Parathyroid adenoma (tissue), 2 donors: ENCODE data around the gene TPPP3.
A peak's percentile ranks its signal among the peaks of the same experiment; 100 is the strongest.

ENCODE experiments used
- H2AFZ ChIP-seq: fragments of 300-600 bp; sonication (generic); one replicate; pipeline ENCODE4 v1.7.0; 2017; ENCODE audit warnings: antibody characterized with exemption, mild to moderate bottlenecking
- H3K27ac ChIP-seq: fragments of 300-600 bp; sonication (generic); one replicate; pipeline ENCODE4 v1.7.0; 2017
- H3K27me3 ChIP-seq: fragments of 300-600 bp; sonication (generic); one replicate; pipeline ENCODE4 v1.7.0; 2017; ENCODE audit warnings: low read length; ENCODE audit not compliant: control insufficient read depth, insufficient read depth
- H3K36me3 ChIP-seq: fragments of 300-600 bp; sonication (generic); one replicate; pipeline ENCODE4 v1.7.0; 2017; ENCODE audit warnings: low read length; ENCODE audit not compliant: control insufficient read depth, insufficient read depth
- H3K4me1 ChIP-seq: fragments of 300-600 bp; sonication (generic); one replicate; pipeline ENCODE4 v1.7.0; 2017; ENCODE audit warnings: control low read depth
- H3K4me2 ChIP-seq: fragments of 300-600 bp; sonication (generic); one replicate; pipeline ENCODE4 v1.7.0; 2017; ENCODE audit warnings: low read length
- H3K4me3 ChIP-seq: fragments of 300-600 bp; sonication (generic); one replicate; pipeline ENCODE4 v1.7.0; 2017; ENCODE audit warnings: low read depth, low read length
- H3K79me2 ChIP-seq: fragments of 300-600 bp; sonication (generic); one replicate; pipeline ENCODE4 v1.7.0; 2017; ENCODE audit warnings: control low read depth
- H3K9ac ChIP-seq: fragments of 300-600 bp; sonication (generic); one replicate; pipeline ENCODE4 v1.7.0; 2017; ENCODE audit warnings: mild to moderate bottlenecking
- H3K9me3 ChIP-seq: fragments of 300-600 bp; sonication (generic); one replicate; pipeline ENCODE4 v1.7.0; 2017; ENCODE audit warnings: low read length; ENCODE audit not compliant: control insufficient read depth
- CTCF ChIP-seq: fragments of 300-600 bp; sonication (generic); IDR thresholded peaks from one replicate; pipeline ENCODE4 v1.7.0; 2017; ENCODE audit warnings: antibody characterized with exemption, mild to moderate bottlenecking
- donor health status: primary hyperparathyroidism.

The TPPP3 gene

GRCh38 chr16:67430977-67431774 is 37.9 kb upstream of the TPPP3 start, which contains the start of gene HSD11B2:
Gene HSD11B2, plus strand, starts transcription at chr16:67431121. Its CDS starts 128 bp downstream, at chr16:67431249.
- H3K4me3 ChIP-seq, result peak within 1 kb of the TSS; percentile 48
- H3K4me1 ChIP-seq, result peaks cover 13% of the 10 kb centered on the region
- H2AFZ ChIP-seq, result peak within 1 kb of the TSS; percentile 85
- peak within 1 kb of the TSS; percentile 84 for H3K4me2 ChIP-seq
- H3K36me3 ChIP-seq, result no peaks in the 10 kb centered on the region
- H3K27ac ChIP-seq, result peak within 1 kb of the TSS; percentile 61
- H3K27me3 ChIP-seq, result no peaks in the 10 kb centered on the region
- peak; percentile 20 for TF ChIP-seq CTCF
- no peaks in the 10 kb centered on the region for H3K79me2 ChIP-seq
- H3K9me3 ChIP-seq, result no peaks in the 10 kb centered on the region
- H3K9ac ChIP-seq, result no peak within 1 kb of the TSS

- peak overlapping the region; percentile 84 for H3K4me2 ChIP-seq
- peaks cover 13% of the 10 kb centered on the region for H3K4me1 ChIP-seq
- peak overlapping the region; percentile 85 for H2AFZ ChIP-seq
- peak overlapping the region; percentile 32 for H3K27ac ChIP-seq
- no peaks in the 10 kb centered on the region for H3K36me3 ChIP-seq
- no peak overlapping the region for H3K9ac ChIP-seq
- peak overlapping the region; percentile 48 for H3K4me3 ChIP-seq
- no peak for TF ChIP-seq CTCF
- H3K79me2 ChIP-seq, result no peaks in the 10 kb centered on the region
- no peaks in the 10 kb centered on the region for H3K9me3 ChIP-seq
- no peaks in the 10 kb centered on the region for H3K27me3 ChIP-seq
Observed at GRCh38 chr16:67430504-67430976, 37.2 kb upstream of the TPPP3 start.

- Histone ChIP-seq H3K4me2 (peak overlapping the region; percentile 84), H3K36me3 (no peaks in the 10 kb centered on the region), H3K27ac (peak overlapping the region; percentile 32), H3K27me3 (no peaks in the 10 kb centered on the region), H3K4me1 (peaks cover 13% of the 10 kb centered on the region), H3K9ac (no peak overlapping the region), H2AFZ (peak overlapping the region; percentile 85), H3K9me3 (no peaks in the 10 kb centered on the region), H3K4me3 (peak overlapping the region; percentile 48), H3K79me2 (no peaks in the 10 kb centered on the region)
- no peak for TF ChIP-seq CTCF
Observed at GRCh38 chr16:67429799-67430503, 36.7 kb upstream of the TPPP3 start.

GRCh38 chr16:67429053-67429798 is 35.9 kb upstream of the TPPP3 start:
- TF ChIP-seq CTCF, result no peak
- Histone ChIP-seq H3K79me2 (no peaks in the 10 kb centered on the region), H3K27ac (no peak overlapping the region), H2AFZ (no peak overlapping the region), H3K27me3 (no peaks in the 10 kb centered on the region), H3K4me2 (peak overlapping the region; percentile 24), H3K4me1 (peaks cover 17% of the 10 kb centered on the region), H3K36me3 (no peaks in the 10 kb centered on the region), H3K9me3 (no peaks in the 10 kb centered on the region), H3K4me3 (no peak overlapping the region), H3K9ac (no peak overlapping the region)
